ENCODE measurements around the gene IQCC. TPM values are rescaled to one million over a fixed set of nuclear protein-coding genes. Genes with fewer than 3 reads are reported as not detected.

Gene IQCC
- total RNA-seq, 4 donors from 2014 or later: 0.88 to 8.3 (median 2.6) TPM

- Histone ChIP-seq H3K27me3 (no peaks in the 10 kb centered on the region), H3K9me3 (no peaks in the 10 kb centered on the region), H3K27ac (peak overlapping the region in 3 of 4 donors; percentile 28 to 68 (median 46)), H3K4me3 (no peak overlapping the region), H3K36me3 (peaks cover 0 to 18% (median 0%) of the 10 kb centered on the region in 3 donors), H3K4me1 (peaks cover 0 to 23% (median 0%) of the 10 kb centered on the region in 4 donors)
- no peak for TF ChIP-seq POLR2A (IDR thresholded peaks at IDR 0.05)
- no peak for TF ChIP-seq CTCF (IDR thresholded peaks at IDR 0.05)
- no peak for DNase-seq
Observed at GRCh38 chr1:32216566-32216965, 11.1 kb downstream of the IQCC start.

- peaks cover 0 to 23% (median 0%) of the 10 kb centered on the region in 3 donors for H3K36me3 ChIP-seq
- H3K4me1 ChIP-seq: peaks cover 0 to 36% (median 12%) of the 10 kb centered on the region in 4 donors
- TF ChIP-seq CTCF (IDR thresholded peaks at IDR 0.05) (no peak), POLR2A (IDR thresholded peaks at IDR 0.05) (no peak)
Observed at GRCh38 chr1:32219022-32219421, 13.6 kb downstream of the IQCC start.

DNA sequence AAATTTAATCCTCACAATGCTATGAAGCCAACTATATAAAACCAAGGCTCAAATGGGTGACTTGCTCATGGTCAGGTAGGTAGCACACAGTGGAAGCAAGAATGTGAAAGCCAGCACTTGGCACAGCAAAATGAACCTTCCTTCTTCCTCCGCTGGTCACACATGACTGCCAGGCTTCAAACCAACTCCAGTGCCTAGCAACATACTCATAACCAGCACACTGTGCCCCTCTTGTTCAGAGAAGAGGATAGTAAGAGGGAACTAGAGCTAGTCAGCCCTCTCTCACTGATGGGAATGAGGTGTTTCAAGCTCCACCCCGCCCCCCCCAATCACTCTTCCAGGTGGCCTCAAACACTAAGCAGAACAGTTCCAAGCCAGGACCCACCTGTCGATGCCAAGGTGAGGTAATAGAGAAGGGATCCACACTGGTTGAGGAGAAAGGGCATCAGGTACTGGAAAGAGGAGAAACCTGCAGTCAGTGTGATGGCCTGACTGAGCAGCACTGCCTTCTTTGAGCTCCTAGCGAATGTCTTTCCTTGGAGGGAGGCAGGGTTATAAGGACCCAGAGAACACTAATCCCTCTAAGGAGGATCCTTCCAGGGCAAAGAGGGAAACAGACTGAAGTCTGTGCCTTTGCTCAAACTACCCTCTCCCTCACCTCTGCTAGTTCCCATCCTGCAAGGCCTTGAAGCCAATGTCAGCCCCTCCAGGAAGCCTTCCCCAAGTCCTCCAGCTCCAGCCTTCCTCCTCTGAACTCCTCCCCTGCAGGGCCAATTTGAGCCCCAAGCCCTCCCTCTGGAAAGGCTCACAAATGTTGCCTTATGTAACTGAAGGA lies 15.5 kb downstream of the IQCC start:
- Histone ChIP-seq H3K27me3 (no peaks in the 10 kb centered on the region), H3K4me3 (peak overlapping the region; percentile 73 to 95 (median 88)), H3K36me3 (peaks cover 0 to 32% (median 0%) of the 10 kb centered on the region in 3 donors), H3K27ac (peak overlapping the region; percentile 11 to 91 (median 86)), H3K4me1 (peaks cover 0 to 26% (median 12%) of the 10 kb centered on the region in 4 donors), H3K9me3 (no peaks in the 10 kb centered on the region)
- no peak for DNase-seq
- no peak for TF ChIP-seq CTCF (IDR thresholded peaks at IDR 0.05)
- no peak for TF ChIP-seq POLR2A (IDR thresholded peaks at IDR 0.05)

More at GRCh38 chr1:32219022-32219421, 13.6 kb downstream of the IQCC start:
- Histone ChIP-seq H3K4me3 (no peak overlapping the region), H3K27ac (no peak overlapping the region), H3K27me3 (no peaks in the 10 kb centered on the region), H3K9me3 (no peaks in the 10 kb centered on the region)
- DNase-seq: no peak

- TF ChIP-seq CTCF (IDR thresholded peaks at IDR 0.05) (no peak), POLR2A (IDR thresholded peaks at IDR 0.05) (no peak)
- H3K4me3 ChIP-seq: peak overlapping the region; percentile 73 to 95 (median 88)
- H3K27me3 ChIP-seq: no peaks in the 10 kb centered on the region
- peaks cover 0 to 23% (median 12%) of the 10 kb centered on the region in 4 donors for H3K4me1 ChIP-seq
- H3K36me3 ChIP-seq: peaks cover 0 to 38% (median 0%) of the 10 kb centered on the region in 3 donors
- H3K27ac ChIP-seq: peak overlapping the region; percentile 83 to 91 (median 90)
- DNase-seq: no peak
- no peaks in the 10 kb centered on the region for H3K9me3 ChIP-seq
Observed at GRCh38 chr1:32221581-32221979, 16.1 kb downstream of the IQCC start.

- Histone ChIP-seq H3K27ac (peak within 1 kb of the TSS; percentile 83 to 91 (median 90)), H3K9me3 (no peaks in the 10 kb centered on the region), H3K4me1 (peaks cover 0 to 23% (median 12%) of the 10 kb centered on the region in 4 donors), H3K27me3 (no peaks in the 10 kb centered on the region), H3K4me3 (peak within 1 kb of the TSS; percentile 73 to 95 (median 88)), H3K36me3 (peaks cover 0 to 41% (median 0%) of the 10 kb centered on the region in 3 donors)
- DNase-seq: peak; percentile 91 to 97 (median 93)
- no peak for TF ChIP-seq CTCF (IDR thresholded peaks at IDR 0.05)
- TF ChIP-seq POLR2A (IDR thresholded peaks at IDR 0.05): peak; percentile 55 to 59
Observed at GRCh38 chr1:32221980-32222755, 16.7 kb downstream of the IQCC start, which contains the start of the genes EIF3I and TMEM234. Gene EIF3I, plus strand, starts transcription at chr1:32222407. Its CDS starts 35 bp downstream, at chr1:32222442. Gene TMEM234, minus strand, starts transcription at chr1:32222353. Its CDS starts 31 bp downstream, at chr1:32222322.

All from Peyer's patch (tissue), 4 donors.